ENCODE results near the gene MIER2. TPM values are rescaled to one million over a fixed set of nuclear protein-coding genes. Genes with fewer than 3 reads are reported as not detected.

MIER2 gene
- total and polyA plus RNA-seq, 10 donors = 19.2 to 66.5 (median 30.7) TPM

DNA sequence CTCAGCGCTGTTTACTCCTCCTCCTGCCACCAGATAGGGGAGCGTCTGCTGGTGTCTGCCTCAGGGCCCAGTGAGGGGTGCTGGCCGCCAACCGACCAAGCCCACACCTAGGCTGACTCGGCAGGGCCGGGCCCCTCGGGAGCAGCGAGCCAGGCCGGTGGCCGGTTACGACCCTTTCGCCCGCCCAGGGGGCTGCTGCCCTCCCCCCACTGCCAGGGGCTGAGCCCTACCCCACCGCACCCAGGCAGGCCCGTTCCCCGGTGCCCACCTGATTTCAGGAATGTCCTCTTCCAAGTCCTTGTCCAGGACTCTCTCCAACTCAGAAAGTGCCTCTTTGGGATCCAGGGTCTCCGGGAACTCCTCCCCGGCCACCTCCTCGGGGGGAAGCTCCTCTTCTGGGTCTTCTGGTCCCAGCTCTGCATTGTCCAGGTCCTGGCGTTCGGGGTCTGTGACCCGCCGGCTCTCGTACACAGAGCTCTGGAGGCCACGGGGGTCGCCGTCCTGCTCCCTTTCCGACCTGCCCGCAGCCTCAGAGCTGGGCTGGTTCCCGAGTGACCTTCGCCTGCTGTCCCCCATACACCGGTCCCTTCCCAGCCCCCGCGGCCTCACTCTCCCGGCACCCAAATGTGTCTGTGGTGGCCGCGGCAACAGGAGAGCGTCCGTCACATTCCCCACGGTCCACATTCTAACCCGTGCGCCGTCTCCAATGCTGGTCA, 31.0 kb upstream of the MIER2 start:
- Histone ChIP-seq H3K4me3 (no peak overlapping the region), H3K27me3 (replicated peaks in 1 of 7) (peaks cover 0 to 57% (median 0%) of the 10 kb centered on the region in 7 donors), H3K36me3 (no peaks in the 10 kb centered on the region), H3K27ac (no peak overlapping the region), H3K9me3 (no peaks in the 10 kb centered on the region), H3K4me1 (no peaks in the 10 kb centered on the region)
- TF ChIP-seq POLR2A (IDR thresholded peaks at IDR 0.05) (no peak), POLR2AphosphoS5 (IDR thresholded peaks at IDR 0.05) (no peak)
- TF ChIP-seq, protein P1, sequence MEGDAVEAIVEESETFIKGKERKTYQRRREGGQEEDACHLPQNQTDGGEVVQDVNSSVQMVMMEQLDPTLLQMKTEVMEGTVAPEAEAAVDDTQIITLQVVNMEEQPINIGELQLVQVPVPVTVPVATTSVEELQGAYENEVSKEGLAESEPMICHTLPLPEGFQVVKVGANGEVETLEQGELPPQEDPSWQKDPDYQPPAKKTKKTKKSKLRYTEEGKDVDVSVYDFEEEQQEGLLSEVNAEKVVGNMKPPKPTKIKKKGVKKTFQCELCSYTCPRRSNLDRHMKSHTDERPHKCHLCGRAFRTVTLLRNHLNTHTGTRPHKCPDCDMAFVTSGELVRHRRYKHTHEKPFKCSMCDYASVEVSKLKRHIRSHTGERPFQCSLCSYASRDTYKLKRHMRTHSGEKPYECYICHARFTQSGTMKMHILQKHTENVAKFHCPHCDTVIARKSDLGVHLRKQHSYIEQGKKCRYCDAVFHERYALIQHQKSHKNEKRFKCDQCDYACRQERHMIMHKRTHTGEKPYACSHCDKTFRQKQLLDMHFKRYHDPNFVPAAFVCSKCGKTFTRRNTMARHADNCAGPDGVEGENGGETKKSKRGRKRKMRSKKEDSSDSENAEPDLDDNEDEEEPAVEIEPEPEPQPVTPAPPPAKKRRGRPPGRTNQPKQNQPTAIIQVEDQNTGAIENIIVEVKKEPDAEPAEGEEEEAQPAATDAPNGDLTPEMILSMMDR (IDR thresholded peaks at IDR 0.05 in 8 of 11, conservative IDR thresholded peaks at IDR 0.05 in 3 of 11) = no peak
- 82 to 86% (median 84%) methylated on average over 31 to 43 of the region's 43 CpGs for WGBS, 5 donors
- DNase-seq = peak; percentile 64
- intact Hi-C loops (cut with DNase I; ENCODE audit: low total_unique reads) = no loop called here

DNA sequence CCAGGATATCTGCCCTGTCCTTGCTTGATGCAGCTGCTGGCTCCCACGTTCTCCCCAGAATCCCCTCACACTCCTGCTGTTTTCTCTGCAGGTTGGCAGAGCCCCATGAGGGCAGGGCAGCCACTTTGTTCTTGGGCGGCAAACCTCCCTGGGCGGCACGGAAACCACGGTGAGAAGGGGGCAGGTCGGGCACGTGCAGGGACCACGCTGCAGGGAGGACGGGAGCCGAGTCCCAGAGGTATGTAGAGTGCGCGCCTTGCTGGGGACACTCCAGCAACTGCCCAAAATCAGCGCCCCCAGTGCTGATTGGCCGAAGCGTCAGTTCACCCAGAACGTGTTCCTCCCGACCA, 30.3 kb upstream of the MIER2 start:
- Histone ChIP-seq H3K9me3 (no peaks in the 10 kb centered on the region), H3K27ac (no peak overlapping the region), H3K4me1 (no peaks in the 10 kb centered on the region), H3K27me3 (replicated peaks in 1 of 7) (peaks cover 0 to 63% (median 0%) of the 10 kb centered on the region in 7 donors), H3K36me3 (no peaks in the 10 kb centered on the region), H3K4me3 (no peak overlapping the region)
- intact Hi-C loops (cut with DNase I; ENCODE audit: low total_unique reads) = no loop called here
- 70 to 79% (median 74%) methylated on average over 17 of the region's 17 CpGs for WGBS, 5 donors
- DNase-seq = no peak
- TF ChIP-seq POLR2A (IDR thresholded peaks at IDR 0.05) (no peak), POLR2AphosphoS5 (IDR thresholded peaks at IDR 0.05) (no peak)
- TF ChIP-seq, protein P1 (IDR thresholded peaks at IDR 0.05 in 8 of 11, conservative IDR thresholded peaks at IDR 0.05 in 3 of 11) = no peak

DNA sequence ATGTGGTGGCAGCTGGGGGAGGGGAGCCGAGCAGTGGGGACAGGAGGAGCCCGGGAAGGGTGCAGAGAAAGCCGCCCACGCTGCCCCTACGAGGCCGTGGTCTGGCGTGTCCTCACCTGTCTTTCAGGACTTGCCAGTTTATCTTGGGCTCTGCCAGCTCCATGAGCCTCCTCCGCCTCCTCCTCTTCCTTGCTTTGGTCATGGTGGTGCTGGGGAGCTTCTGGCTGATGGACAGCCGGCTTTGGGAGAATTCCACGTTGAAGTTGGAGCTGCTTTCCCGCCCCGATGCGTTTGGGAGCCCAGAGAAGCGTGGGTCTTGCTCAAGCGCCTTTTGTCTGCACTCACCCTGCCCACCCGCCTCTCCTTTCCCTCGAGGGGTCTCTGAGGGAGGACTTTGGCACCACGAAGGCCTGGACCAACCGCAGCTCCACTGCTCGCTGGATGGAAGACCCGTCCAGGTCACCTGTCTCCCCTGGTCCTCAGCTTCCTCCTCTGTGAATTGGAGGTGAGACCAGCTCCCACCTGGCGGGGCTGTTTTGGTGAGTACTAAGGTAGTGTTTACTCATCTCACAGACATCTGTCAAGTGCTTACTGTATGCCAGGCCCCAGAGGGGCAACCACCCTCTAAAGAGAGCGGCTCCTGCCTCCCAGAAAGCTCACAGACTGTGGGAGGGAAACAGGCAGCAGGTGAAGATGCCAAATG, 29.7 kb upstream of the MIER2 start:
- peaks cover 0 to 65% (median 0%) of the 10 kb centered on the region in 7 donors for H3K27me3 ChIP-seq (replicated peaks in 1 of 7)
- TF ChIP-seq POLR2A (IDR thresholded peaks at IDR 0.05) = no peak
- no peak for TF ChIP-seq POLR2AphosphoS5 (IDR thresholded peaks at IDR 0.05)
- TF ChIP-seq, protein P1 (IDR thresholded peaks at IDR 0.05 in 8 of 11, conservative IDR thresholded peaks at IDR 0.05 in 3 of 11) = no peak
- intact Hi-C loops (cut with DNase I; ENCODE audit: low total_unique reads) = no loop called here
- no peaks in the 10 kb centered on the region for H3K36me3 ChIP-seq
- H3K27ac ChIP-seq = no peak overlapping the region
- H3K9me3 ChIP-seq = no peaks in the 10 kb centered on the region
- H3K4me3 ChIP-seq = no peak overlapping the region
- 74 to 83% (median 79%) methylated on average over 14 to 23 of the region's 23 CpGs for WGBS, 5 donors
- no peaks in the 10 kb centered on the region for H3K4me1 ChIP-seq
- DNase-seq = peak; percentile 56
